Cerebellar cortex (tissue), 1 donor: ENCODE data around the gene ITPRID1.

ENCODE experiments used
- DNase-seq: peaks from one replicate; pipeline ENCODE4 v3.0.0-alpha.2; 2015; ENCODE audit warnings: low spot score

The ITPRID1 gene

DNA sequence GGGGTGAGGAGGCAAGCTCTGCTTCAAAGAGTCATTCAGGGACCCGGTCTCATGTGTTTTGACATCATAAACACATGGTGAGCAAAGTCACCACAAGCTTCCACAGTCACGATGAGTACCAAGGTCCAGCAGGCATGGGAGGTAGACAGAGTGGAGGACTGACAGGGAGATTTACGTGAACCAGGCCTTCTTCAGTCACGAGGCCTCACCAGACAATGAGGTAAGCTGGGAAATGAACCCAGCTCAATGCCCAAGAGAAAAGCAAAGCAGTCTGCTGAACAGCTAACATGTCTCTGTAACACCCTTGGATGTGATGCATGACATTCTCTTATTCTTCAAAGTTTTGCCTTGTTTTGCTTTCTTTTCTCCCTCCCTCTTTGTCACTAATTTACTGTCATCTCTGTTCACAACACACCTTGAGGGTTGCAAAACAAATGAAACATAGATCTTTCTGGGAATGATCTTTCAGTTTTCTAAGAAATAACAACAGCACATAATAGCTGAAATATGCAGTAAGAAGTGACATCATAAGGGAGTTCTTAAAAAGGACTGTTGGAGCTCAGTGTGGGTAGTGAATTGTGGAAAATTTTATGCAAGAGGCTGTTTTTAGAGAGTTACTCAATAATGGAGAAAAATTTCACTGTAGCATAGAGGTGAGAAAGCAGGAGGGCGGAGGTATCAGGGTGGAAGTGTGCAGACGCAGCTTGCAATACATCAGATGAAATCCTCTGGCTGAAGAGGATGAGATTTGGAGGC lies 182.1 kb downstream of the ITPRID1 start:
- no peak for DNase-seq

DNA sequence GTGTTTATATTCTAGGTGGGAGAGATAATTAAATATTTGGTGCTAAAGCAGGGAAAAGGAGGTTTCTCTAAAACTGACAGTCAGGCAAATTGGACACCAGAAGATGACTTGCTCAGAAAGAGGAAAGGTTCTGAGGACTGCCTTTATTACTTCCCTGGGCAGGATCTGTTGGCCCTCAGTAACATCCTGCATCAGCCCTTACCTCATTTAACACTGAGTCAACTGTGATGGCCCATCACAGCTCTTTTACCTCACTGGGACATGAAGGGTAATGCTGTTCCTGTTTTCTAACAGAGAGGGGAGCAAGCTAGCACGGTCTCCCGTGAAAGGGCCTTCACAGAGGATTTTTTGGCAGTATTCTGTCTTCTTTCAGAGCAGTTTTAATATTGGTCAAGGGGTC lies 185.2 kb downstream of the ITPRID1 start:
- DNase-seq: no peak

DNA sequence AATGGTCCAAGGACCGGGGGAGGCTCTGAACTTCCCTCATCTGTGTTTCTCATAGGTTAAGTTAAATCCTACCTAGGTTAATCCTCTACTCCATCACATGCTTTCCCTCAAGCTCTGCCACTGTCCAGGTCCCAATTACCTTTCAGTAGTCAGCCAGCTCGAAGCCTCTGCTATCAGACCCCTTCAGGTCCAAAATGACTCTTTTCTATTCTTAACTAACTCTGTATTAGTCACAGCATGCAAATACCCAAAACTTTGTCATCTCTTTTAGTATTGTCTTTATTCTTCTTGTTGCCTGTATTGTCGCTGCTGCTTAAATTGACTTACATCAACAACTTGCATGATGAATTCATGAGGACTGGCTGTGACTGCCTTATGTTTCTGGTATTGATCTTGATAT lies 188.5 kb downstream of the ITPRID1 start:
- no peak for DNase-seq

DNA sequence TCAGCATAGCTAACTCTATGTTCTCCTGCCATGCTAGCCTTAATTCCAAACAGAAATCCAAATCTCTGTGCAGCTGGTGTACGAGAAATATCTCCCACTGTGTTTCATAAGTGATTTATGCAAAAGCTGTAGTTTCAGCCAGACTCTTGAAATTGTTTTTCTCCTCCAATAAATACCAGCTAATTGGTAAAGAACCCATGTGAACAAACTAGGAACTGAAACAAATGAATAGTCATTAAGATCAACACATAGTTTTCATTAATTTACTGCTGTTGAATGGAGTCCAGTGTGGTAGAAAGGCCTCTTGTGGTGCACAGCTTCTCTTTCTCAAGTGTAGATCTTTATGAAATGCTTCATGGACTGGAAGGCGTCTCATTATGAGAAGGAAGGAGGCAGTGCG lies 191.5 kb downstream of the ITPRID1 start:
- DNase-seq: no peak

DNA sequence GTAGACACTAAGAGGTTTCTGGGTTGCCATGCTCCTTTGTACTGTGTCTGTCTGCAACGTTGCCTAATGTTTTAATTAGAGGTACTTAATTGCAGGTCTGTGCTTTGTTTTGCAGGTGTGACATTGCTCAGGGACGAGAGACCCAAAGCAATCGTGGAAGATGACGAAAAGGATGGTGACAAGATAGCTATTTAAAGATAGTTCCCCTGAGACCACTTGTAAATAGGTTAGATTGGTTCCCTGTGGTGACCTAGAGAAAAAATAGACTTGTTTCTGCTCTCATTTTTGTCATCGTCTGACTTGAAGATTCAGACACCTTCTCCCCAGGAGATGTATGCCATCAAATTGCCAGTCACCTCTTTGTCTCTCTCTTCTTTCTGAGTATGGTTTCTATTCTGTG lies 193.2 kb downstream of the ITPRID1 start:
- no peak for DNase-seq
